Loucy (cell line): ENCODE data around the gene DLG2.

Experiments used
- H2AFZ ChIP-seq: fragments of 200-600 bp; sonication (generic); 2 replicates; pipeline ENCODE4 v1.6.0; 2016; ENCODE audit warnings: antibody characterized with exemption, mild to moderate bottlenecking, low read length, moderate library complexity
- H3F3A ChIP-seq: fragments of 200-600 bp; 2 replicates; pipeline ENCODE4 v1.6.0; 2016; ENCODE audit warnings: antibody characterized with exemption, low read depth, mild to moderate bottlenecking
- H3K27me3 ChIP-seq: fragments of 200-600 bp; sonication (generic); 2 replicates; pipeline ENCODE4 v1.6.1; 2014; ENCODE audit warnings: low read length, mild to moderate bottlenecking; ENCODE audit not compliant: insufficient read depth, poor library complexity, severe bottlenecking
- H3K36me3 ChIP-seq: fragments of 200-600 bp; sonication (generic); 2 replicates; pipeline ENCODE4 v1.6.1; 2016; ENCODE audit warnings: low read length; ENCODE audit not compliant: insufficient read depth
- H3K4me1 ChIP-seq: fragments of 200-600 bp; sonication (generic); 2 replicates; pipeline ENCODE4 v1.5.1; 2014; ENCODE audit warnings: low read length, mild to moderate bottlenecking; ENCODE audit not compliant: insufficient read depth, poor library complexity, severe bottlenecking
- H3K4me2 ChIP-seq: fragments of 200-600 bp; sonication (generic); 2 replicates; pipeline ENCODE4 v1.6.0; 2014; ENCODE audit warnings: antibody characterized with exemption, low read length, low read depth, mild to moderate bottlenecking; ENCODE audit not compliant: poor library complexity, severe bottlenecking
- H3K4me3 ChIP-seq: fragments of 200-600 bp; sonication (generic); 2 replicates; pipeline ENCODE4 v1.5.1; 2014; ENCODE audit warnings: low read length, mild to moderate bottlenecking, mixed read lengths; ENCODE audit not compliant: poor library complexity, severe bottlenecking
- H3K79me2 ChIP-seq: fragments of 200-600 bp; sonication (generic); 2 replicates; pipeline ENCODE4 v1.6.1; 2014; ENCODE audit warnings: low read length; ENCODE audit not compliant: insufficient read depth
- H3K9ac ChIP-seq: fragments of 200-600 bp; sonication (generic); 2 replicates; pipeline ENCODE4 v1.6.0; 2014; ENCODE audit warnings: mild to moderate bottlenecking, low read depth, low read length, moderate library complexity; ENCODE audit not compliant: poor library complexity, severe bottlenecking
- H3K9me2 ChIP-seq: fragments of 200-600 bp; sonication (generic); replicated peaks from 2 replicates; pipeline ENCODE4 v1.6.1; 2016; ENCODE audit warnings: low read depth, low read length, mixed read lengths
- H3K9me3 ChIP-seq: fragments of 200-600 bp; sonication (generic); 2 replicates; pipeline ENCODE4 v1.6.1; 2014; ENCODE audit warnings: mild to moderate bottlenecking, antibody characterized with exemption, low read length, low read depth; ENCODE audit not compliant: insufficient read depth
- H4K20me1 ChIP-seq: fragments of 200-600 bp; sonication (generic); 2 replicates; pipeline ENCODE4 v1.6.0; 2014; ENCODE audit warnings: antibody characterized with exemption, low read length, mild to moderate bottlenecking; ENCODE audit not compliant: insufficient read depth, poor library complexity, severe bottlenecking
- CTCF ChIP-seq: fragments of 200-600 bp; sonication (generic); conservative IDR thresholded peaks from 2 replicates; pipeline ENCODE4 v1.5.1; 2014; ENCODE audit warnings: mild to moderate bottlenecking, antibody characterized with exemption, low read length
- EZH2phosphoT487 ChIP-seq: fragments of 200-600 bp; IDR thresholded peaks from 2 replicates; pipeline ENCODE4 v1.6.1; 2018; ENCODE audit warnings: antibody characterized with exemption, mild to moderate bottlenecking, moderate library complexity, borderline replicate concordance

The DLG2 gene

DNA sequence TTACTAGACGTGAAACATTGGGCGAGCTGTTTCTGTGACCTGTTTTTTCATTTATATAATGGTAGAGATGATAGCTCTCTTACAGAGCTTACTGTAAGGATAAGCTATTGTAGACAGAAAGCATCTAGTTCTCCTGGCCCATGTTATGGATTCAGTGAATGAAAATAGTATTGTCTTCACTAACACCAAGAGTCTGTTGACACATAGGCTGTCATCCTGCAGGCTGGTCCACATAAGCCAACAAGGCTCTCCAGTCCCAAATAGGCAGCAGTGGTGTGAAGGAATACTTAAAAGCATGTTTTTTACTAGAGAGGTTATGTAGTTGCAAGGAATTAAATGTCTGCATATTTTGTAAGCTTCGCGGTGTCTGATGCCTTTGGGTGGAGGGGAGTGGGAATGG lies 1963.2 kb downstream of the DLG2 start:
- Histone ChIP-seq H3K9me2 (no peaks in the 10 kb centered on the region), H3K9ac (no peak overlapping the region), H3K36me3 (no peaks in the 10 kb centered on the region), H2AFZ (no peak overlapping the region), H3K79me2 (no peaks in the 10 kb centered on the region), H3K4me3 (no peak overlapping the region), H3K4me2 (no peak overlapping the region), H3K9me3 (no peaks in the 10 kb centered on the region), H4K20me1 (no peaks in the 10 kb centered on the region), H3F3A (no peaks in the 10 kb centered on the region), H3K4me1 (no peaks in the 10 kb centered on the region), H3K27me3 (no peaks in the 10 kb centered on the region)
- TF ChIP-seq CTCF (no peak), EZH2phosphoT487 (no peak)

GRCh38 chr11:83663446-83663845 lies 1963.7 kb downstream of the DLG2 start:
- Histone ChIP-seq H3K9ac (no peak overlapping the region), H3K9me3 (no peaks in the 10 kb centered on the region), H2AFZ (no peak overlapping the region), H4K20me1 (no peaks in the 10 kb centered on the region), H3K36me3 (no peaks in the 10 kb centered on the region), H3K4me1 (no peaks in the 10 kb centered on the region), H3K4me2 (no peak overlapping the region), H3K9me2 (no peaks in the 10 kb centered on the region), H3K4me3 (no peak overlapping the region), H3F3A (no peaks in the 10 kb centered on the region), H3K27me3 (no peaks in the 10 kb centered on the region), H3K79me2 (no peaks in the 10 kb centered on the region)
- TF ChIP-seq CTCF: no peak

DNA sequence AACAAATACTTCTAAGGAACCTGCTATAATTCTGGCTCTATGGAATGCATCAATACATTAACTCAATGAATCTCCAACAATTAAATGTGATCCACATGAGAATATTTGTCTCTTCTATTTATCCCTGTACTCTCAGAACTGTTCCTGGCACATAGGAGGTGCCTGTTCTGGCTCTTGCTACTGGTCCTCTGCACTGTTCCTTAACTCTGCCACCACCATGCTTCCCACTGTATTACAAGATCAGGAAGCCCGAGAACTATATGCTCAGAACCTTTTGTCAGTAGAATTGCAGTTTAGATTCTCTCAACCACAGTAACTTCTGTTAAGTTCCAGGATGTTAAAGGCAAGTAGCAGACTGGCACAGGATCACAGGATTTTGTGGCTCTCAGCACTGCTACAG lies 1964.7 kb downstream of the DLG2 start:
- Histone ChIP-seq H3K4me3 (no peak overlapping the region), H3K27me3 (no peaks in the 10 kb centered on the region), H3F3A (no peaks in the 10 kb centered on the region), H3K9me2 (no peaks in the 10 kb centered on the region), H3K4me2 (no peak overlapping the region), H3K4me1 (no peaks in the 10 kb centered on the region), H3K9ac (no peak overlapping the region), H3K9me3 (no peaks in the 10 kb centered on the region), H2AFZ (peak overlapping the region; percentile 26; the same call in 1 of the 2 replicates), H3K36me3 (no peaks in the 10 kb centered on the region), H3K79me2 (no peaks in the 10 kb centered on the region), H4K20me1 (no peaks in the 10 kb centered on the region)
- no peak for TF ChIP-seq CTCF
- TF ChIP-seq EZH2phosphoT487: no peak
